Nephron progenitor cell (in vitro differentiated cells): ENCODE data around the gene FNDC3B.
A peak's percentile ranks its signal among the peaks of the same experiment; 100 is the strongest.

Experiments used
- DNase-seq: peaks from one replicate; pipeline ENCODE4 v3.0.0; 2021
- H3K27ac Mint-ChIP-seq: 2 replicates; pipeline ENCODE4 v1.8.0; 2021; ENCODE audit warnings: mild to moderate bottlenecking, moderate library complexity, mixed read lengths
- H3K27me3 Mint-ChIP-seq: 2 replicates; pipeline ENCODE4 v1.8.0; 2021; ENCODE audit warnings: mild to moderate bottlenecking, low read depth, mixed read lengths; ENCODE audit not compliant: poor library complexity
- H3K36me3 Mint-ChIP-seq: 2 replicates; pipeline ENCODE4 v1.8.0; 2021; ENCODE audit warnings: low read depth, mixed read lengths
- H3K4me1 Mint-ChIP-seq: 2 replicates; pipeline ENCODE4 v1.8.0; 2021; ENCODE audit warnings: mixed read lengths
- H3K4me3 Mint-ChIP-seq: 2 replicates; pipeline ENCODE4 v1.8.0; 2021; ENCODE audit warnings: mild to moderate bottlenecking, moderate library complexity, mixed read lengths
- H3K9me3 Mint-ChIP-seq: 2 replicates; pipeline ENCODE4 v1.8.0; 2021; ENCODE audit warnings: mild to moderate bottlenecking, moderate library complexity, mixed read lengths
- TF ChIP-seq, protein P1 (sequence below): fragments of 200-600 bp; sonication (generic); IDR thresholded peaks from 2 replicates; pipeline ENCODE4 v1.5.0; 2021; ENCODE audit warnings: antibody characterized with exemption

The FNDC3B gene

DNA sequence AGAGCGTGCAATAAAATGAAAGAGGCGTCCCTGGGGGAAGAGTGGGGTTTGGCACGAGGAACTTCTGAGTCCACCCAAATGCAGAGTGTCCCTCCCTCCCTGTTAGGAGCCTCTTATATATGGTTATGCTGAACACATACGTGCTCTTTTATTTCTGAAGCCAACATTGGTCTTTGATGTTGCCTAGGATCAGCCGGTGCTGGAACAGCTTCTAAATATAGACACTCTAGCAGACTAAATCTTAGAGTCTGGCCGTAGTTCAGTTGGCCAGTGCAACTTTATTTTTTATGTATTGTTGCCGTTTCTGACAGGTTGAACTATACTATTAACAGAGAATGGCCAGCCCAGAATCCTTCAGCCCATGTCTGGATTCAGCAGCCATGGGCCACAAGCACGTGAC is 280.2 kb downstream of the FNDC3B start:
- Mint-ChIP-seq H3K27ac (peak overlapping the region; percentile 79), H3K27me3 (peaks cover 9% of the 10 kb centered on the region), H3K36me3 (peaks cover 79% of the 10 kb centered on the region), H3K4me3 (no peak overlapping the region), H3K9me3 (no peaks in the 10 kb centered on the region), H3K4me1 (peaks cover 56% of the 10 kb centered on the region)
- TF ChIP-seq, protein P1, sequence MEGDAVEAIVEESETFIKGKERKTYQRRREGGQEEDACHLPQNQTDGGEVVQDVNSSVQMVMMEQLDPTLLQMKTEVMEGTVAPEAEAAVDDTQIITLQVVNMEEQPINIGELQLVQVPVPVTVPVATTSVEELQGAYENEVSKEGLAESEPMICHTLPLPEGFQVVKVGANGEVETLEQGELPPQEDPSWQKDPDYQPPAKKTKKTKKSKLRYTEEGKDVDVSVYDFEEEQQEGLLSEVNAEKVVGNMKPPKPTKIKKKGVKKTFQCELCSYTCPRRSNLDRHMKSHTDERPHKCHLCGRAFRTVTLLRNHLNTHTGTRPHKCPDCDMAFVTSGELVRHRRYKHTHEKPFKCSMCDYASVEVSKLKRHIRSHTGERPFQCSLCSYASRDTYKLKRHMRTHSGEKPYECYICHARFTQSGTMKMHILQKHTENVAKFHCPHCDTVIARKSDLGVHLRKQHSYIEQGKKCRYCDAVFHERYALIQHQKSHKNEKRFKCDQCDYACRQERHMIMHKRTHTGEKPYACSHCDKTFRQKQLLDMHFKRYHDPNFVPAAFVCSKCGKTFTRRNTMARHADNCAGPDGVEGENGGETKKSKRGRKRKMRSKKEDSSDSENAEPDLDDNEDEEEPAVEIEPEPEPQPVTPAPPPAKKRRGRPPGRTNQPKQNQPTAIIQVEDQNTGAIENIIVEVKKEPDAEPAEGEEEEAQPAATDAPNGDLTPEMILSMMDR: no peak
- DNase-seq: no peak

DNA sequence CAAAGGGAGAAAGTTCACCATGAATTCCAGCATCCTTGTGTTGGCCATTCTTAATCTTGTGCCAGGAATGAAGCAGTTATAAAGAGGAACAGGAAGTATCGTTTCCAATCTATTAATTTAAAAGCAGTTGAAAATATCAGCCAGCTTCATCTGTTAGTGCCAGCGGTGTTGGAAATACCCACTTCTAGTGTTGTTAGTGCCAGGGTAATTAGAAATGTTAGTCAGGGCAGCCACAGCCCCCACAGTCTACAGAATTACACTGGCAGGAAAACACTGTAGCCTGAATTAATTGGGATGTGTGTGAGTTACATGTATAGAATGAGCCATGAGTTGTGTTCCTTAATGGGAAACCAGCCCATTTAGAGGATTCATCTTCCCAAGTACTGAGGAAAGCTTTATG is 281.1 kb downstream of the FNDC3B start:
- H3K4me3 Mint-ChIP-seq: no peak overlapping the region
- no peak for DNase-seq
- TF ChIP-seq, protein P1: no peak
- peaks cover 13% of the 10 kb centered on the region for H3K27me3 Mint-ChIP-seq
- H3K27ac Mint-ChIP-seq: peak overlapping the region; percentile 22
- H3K9me3 Mint-ChIP-seq: no peaks in the 10 kb centered on the region
- H3K36me3 Mint-ChIP-seq: peaks cover 82% of the 10 kb centered on the region
- H3K4me1 Mint-ChIP-seq: peaks cover 53% of the 10 kb centered on the region

DNA sequence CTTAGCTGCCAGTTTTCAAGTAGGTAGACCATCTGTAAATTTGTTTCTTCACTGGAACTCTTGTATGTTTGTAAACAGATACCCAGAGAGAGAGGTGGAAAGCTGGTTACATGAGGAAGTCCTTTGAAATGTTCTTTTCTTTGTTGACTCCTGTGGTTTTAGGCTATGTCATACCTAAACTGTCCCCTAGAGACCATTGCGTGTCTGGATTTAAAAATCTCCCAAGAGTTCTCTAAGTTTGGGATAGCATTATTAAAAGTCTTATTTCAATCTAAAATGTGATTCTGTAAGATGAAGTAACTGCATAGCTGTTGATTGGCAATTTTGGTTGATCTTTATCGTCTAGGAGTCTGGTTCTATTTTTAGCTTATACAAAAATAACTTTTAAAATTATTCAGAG is 281.7 kb downstream of the FNDC3B start:
- no peak overlapping the region for H3K27ac Mint-ChIP-seq
- peaks cover 56% of the 10 kb centered on the region for H3K4me1 Mint-ChIP-seq
- no peak overlapping the region for H3K4me3 Mint-ChIP-seq
- TF ChIP-seq, protein P1: no peak
- DNase-seq: no peak
- H3K36me3 Mint-ChIP-seq: peaks cover 82% of the 10 kb centered on the region
- H3K27me3 Mint-ChIP-seq: peaks cover 15% of the 10 kb centered on the region
- no peaks in the 10 kb centered on the region for H3K9me3 Mint-ChIP-seq

DNA sequence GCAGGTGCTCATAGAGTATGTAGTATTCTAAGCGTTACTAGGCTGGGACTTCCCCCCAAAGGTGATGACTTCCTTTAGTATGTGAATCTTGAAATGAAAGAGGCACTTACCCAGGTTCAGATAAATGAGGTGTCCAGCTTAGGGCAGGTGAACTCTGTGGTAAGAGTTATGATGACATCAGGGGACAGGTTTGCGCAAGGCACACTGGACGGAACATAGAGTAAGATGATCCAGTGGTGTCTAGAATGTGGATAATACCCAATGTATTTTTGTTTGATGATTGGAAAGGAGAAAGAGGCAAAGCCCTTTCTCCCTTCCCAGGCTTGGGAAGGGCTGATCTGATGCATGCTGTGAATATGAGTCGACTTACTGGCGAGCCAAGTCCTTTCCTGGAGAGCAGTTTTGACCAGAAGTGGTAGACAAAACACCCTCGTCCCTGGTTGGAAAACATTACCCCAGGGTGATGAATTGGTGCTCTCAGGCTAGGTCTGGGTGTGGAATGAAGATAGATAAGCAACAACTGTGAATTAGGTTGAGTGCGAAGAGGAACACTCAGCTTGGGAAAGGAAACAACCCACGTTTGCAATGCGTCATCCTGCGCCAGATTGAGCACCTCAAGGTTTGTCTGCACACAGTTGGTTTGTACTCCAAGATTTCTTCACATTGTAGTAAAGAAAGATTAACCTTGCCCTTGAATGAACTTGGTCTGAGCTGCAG is 284.7 kb downstream of the FNDC3B start:
- Mint-ChIP-seq H3K27me3 (peaks cover 15% of the 10 kb centered on the region), H3K9me3 (no peaks in the 10 kb centered on the region), H3K36me3 (peaks cover 72% of the 10 kb centered on the region), H3K27ac (peak overlapping the region; percentile 97), H3K4me3 (no peak overlapping the region), H3K4me1 (peaks cover 33% of the 10 kb centered on the region)
- DNase-seq: no peak
- TF ChIP-seq, protein P1: no peak

DNA sequence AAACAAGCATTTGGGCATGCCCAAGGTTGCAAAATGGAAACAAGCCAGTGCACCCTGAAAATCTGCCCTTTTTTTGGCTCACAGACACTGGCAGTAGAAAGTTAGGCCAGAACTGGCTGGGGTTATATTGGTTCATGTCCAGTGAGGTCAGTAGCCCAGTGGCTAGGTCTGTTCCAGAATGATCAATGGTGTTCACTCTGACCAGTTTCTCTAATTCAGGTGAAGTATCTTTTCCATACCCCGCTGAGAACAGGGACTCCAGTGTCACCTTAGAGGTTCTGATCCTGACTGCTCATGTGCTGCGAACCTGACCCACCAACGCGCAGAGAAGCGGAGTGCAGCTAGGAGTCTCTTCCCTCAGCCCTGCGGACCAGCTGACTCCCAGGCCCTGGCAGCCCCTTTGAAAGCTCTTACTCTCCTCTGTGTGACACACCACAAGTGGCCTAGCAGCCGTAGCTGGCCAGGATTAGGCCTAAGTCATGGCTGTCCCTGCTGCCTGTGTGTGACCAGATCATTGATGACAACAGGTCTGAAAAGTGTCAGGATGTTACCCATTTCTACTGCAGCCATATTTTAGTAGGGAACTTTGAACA is 285.3 kb downstream of the FNDC3B start:
- Mint-ChIP-seq H3K27ac (peak overlapping the region; percentile 92), H3K4me3 (no peak overlapping the region), H3K27me3 (peaks cover 14% of the 10 kb centered on the region), H3K36me3 (peaks cover 72% of the 10 kb centered on the region), H3K4me1 (peaks cover 27% of the 10 kb centered on the region), H3K9me3 (no peaks in the 10 kb centered on the region)
- no peak for DNase-seq
- TF ChIP-seq, protein P1: no peak

DNA sequence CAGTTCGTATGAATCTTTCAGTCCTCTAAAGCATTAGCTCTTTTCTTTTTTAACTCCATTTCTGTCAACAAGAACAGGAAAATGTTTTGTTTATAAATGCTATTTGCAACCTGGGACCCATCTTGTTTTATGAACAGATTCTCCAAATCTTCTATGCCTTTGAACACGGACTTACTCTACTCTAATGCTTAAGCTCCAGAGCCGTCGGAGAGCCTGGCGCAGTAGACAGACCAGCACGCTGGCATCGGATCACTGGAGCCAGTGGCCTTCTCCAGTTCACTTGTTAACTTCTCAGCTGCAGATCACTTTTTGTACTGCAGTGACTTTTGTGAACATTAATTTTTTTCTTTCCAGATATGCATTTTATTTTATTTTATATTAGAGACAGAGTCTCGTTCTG is 286.1 kb downstream of the FNDC3B start:
- H3K36me3 Mint-ChIP-seq: peaks cover 72% of the 10 kb centered on the region
- H3K4me1 Mint-ChIP-seq: peaks cover 21% of the 10 kb centered on the region
- TF ChIP-seq, protein P1: no peak
- DNase-seq: no peak
- peaks cover 11% of the 10 kb centered on the region for H3K27me3 Mint-ChIP-seq
- H3K4me3 Mint-ChIP-seq: no peak overlapping the region
- no peak overlapping the region for H3K27ac Mint-ChIP-seq
- H3K9me3 Mint-ChIP-seq: no peaks in the 10 kb centered on the region
